ENCODE data around the gene CEMIP2.
"Not testable (repeated sequence)": the region's sequence is repeated elsewhere in the genome, so short reads cannot be mapped to it uniquely, and the experiment has no call there.

The CEMIP2 gene

DNA sequence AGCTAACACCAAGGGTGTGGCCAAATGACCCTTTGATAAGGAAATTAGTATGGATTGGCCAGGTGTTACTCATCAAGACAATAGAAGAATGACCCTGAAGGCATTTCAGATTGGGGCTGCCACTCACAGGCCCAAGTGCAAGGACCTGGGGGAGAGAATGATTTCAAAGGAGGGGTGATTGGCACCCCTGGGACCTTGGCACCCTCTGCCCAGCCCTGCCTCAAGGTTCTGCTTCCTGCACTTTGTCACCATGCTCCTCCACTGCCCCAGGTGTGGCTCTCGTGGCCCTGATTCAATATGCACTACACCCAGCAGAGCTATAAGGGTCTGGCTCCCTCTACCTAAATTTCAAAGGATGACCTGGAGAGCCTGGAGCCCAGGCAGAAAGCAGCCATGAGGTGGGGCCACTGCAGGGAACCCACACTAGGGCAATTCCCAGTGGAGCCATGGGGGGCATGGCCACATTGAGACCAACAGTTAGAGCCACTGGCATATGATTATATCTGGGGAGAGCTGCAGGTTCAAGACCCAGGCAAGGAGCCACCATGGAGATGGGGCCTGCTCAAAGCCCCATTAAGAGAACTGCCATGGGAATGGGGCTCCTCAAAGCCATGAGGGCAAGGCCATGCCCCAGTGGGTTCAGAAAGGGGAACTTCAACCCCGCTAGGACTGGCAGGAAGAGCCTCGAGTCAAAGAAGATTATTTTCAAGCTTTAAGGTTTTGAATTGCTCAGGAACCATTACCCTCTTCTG is 93.0 kb downstream of the CEMIP2 start:
- DNase-seq (ENCODE audit: low spot score) = no peak

DNA sequence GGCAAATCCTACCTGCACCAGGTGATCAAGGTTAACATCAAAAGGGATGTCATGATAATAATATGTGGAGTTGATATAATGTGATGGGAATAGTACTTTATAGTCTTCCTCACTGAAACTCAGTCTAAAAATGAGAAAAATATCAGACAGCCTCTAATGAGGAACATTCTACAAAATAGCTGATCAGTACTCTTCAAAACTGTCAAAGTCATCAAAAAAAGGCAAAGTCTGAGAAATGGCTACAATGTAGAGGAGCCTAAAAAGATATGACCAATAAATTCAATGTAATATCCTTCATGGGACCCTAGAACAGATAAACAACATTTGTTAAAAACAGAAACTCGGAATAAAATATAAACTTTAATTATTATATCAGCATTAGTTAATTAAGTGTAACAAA is 95.7 kb downstream of the CEMIP2 start:
- DNase-seq (ENCODE audit: low spot score) = no peak

DNA sequence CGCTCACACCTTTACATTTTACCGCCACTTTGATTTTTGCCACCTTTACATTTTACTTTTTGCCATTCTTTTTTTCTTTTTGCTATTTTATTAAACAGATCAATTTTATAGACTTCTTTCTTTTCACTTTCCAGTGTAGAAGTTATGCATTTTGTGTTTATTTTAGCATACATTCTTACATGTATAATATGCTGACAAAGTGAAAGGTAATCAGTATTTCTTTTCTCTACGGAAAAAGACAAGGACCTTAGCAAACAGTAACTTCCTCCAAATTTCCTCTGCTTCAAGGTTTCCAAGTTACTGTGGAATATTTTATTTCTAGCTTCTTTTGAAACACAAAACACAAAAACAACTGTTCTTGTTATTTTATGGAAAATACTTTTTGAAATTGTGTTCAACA is 97.0 kb downstream of the CEMIP2 start:
- no peak for DNase-seq (ENCODE audit: low spot score)

DNA sequence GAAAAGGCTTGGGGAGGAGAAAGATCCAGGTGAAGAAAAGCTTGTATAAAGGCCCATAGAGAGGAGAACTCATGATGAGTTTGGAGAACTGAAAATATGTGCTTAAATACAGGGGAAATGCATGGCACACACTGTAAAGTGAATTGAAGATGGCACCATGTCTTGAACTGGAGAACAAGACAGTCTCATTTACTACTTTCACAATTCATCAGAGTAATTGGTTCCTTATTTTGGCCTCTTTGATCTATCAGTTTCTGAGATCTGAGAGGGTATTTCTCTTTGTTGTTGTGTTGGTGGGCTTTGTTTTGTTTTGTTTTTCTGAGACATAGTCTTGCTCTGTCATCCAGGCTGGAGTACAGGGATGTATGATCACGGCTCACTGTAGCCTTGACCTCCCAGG is 98.2 kb downstream of the CEMIP2 start:
- DNase-seq (ENCODE audit: low spot score) = no peak

DNA sequence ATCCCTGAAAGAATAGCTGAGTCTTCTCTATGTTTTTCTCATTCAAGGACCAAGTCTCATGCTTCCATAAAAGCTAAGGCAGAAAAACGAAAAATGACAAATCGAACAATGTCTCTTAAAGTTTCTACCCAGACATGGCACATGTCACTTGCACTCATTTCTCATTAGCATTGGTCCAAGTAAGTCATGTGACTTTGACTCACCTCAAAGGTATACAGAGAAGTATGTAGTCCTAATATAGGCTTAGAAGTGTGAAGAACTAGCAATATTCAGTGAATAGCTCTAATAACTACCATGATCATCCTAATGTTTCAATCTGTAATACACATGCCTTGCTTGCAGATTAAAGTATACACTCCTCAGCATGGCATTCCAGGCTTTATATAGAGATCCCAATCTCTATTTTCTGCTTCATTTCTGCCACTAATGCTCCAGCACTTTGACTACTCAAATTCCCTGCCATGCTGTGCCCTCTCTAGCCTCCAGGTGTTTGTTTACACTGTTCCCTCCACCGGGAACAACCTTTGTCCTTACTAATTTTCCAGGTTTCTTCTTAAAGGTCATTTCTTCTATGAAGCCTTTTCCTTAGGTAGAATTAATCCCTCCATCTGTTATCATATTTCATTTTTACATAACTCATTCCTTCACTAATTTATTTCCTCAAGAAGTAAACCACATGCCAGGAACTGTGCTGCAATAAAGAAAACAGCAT is 98.9 kb downstream of the CEMIP2 start:
- DNase-seq (ENCODE audit: low spot score) = no peak

DNA sequence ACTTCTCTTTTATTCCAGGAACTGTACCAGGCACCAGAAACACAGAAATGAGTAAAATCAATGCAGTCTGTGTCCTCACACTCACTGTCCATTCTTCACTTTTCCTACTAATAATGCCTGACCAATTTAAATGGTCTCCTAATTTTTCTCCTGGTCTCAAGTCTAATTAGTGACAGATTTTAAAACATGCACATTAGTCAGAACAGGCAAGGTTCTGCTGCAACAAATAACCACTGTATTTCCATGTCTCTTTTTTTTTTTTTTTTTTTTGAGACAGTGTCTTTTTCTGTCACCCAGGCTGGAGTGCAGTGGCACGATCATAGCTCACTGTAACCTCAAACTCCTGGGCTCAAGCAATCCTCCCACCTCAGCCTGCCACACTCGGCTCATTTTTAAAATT is 99.6 kb downstream of the CEMIP2 start:
- no peak for DNase-seq (ENCODE audit: low spot score)

DNA sequence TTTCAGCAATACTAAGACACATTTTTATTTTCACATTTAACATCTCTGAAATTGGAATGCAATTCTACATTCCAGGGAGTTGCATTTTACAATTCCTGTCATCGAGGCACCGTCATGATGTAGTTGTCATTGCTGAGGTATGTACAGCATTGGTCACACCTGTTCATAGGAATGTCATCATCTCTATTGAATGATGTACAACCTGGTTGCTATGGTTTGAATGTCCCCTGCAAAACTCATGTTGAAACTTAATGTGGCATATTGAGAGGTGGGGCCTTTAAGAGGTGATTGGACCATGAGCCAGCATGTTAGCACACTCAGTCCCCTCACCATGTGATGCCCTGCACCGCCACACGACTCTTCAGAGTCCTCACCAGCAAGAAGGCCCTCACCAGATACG is 103.1 kb downstream of the CEMIP2 start:
- DNase-seq (ENCODE audit: low spot score) = no peak

DNA sequence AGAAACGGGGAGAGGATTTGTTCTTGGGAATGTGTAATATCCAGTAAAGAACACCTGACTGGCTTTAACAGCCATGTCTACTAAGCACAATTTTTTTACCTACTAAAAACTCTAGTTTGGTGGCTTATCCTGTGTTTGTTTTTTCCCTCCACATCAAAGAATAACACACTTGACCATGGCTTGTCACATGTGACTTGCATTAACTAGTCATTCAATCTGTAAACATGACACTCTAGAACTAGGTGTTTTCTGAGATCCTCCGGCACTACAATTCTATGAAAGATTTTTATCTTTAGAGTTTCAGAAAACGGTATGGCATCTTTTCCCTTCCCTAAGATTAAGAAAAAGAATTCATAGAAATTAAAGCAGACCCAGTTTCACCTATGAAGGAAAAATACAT is 103.7 kb downstream of the CEMIP2 start:
- DNase-seq (ENCODE audit: low spot score) = no peak

DNA sequence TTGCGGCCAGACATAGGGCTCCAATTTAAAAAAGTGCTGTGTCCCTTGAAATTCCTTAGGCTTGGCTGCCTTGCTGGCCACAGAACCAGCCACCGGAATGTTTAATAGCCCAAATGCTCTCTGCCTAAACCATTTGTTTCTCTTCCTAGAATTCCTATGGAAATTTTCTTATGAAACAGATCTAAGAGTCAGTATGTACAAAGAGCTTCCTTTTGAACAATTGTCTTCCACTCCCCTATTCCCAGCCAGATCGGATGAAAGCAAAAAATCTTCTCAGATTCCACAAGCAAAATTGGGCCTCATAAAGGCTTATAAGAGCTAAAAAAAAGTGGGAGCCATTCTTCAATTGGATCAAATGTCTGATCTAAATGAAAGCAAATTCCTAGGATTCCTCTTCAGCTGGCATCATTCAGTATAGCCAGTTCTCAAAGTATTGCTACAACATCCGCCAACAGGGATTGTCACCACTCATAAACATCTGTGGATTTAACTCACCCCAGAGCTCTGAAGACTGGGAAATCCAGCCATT is 104.3 kb downstream of the CEMIP2 start:
- DNase-seq (ENCODE audit: low spot score) = no peak

DNA sequence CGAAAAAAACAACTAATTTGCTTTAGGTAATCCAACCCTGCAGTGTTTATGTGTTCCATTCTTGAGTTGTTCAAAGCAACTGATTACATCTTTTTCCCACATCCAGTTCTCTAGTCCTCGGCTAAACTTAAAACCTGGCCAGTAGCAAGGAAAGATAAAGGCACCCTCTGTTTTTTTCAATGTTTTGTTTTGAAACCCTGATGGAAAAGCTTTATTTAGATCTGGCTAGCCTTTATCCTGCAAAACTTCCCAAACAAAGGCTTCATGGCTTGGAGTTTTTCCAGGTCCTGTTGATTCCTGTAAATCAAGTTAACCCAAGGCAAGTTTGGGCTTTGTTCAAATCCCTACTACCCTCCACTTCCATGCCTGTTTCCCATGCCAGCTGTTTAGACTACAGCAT is 105.1 kb downstream of the CEMIP2 start:
- DNase-seq (ENCODE audit: low spot score) = no peak

DNA sequence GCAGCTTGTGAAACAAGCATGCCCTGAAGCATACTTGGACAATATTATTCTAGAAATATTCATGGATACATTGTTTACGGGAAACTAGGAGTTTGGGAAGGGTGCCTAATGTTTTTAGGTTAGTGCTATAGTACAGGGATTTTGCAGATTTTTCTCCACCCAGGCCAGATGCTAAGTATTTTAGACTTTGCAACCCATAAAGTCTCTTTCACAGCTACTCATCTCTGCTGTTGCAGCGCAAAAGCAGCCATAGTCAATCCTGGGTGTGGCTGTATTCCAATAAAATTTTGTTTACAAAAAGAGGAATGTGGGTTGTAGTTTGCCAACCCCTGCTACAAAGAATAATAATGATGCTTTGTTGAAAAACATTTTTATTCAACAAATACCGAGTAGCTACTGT is 106.2 kb downstream of the CEMIP2 start:
- DNase-seq (ENCODE audit: low spot score) = no peak

DNA sequence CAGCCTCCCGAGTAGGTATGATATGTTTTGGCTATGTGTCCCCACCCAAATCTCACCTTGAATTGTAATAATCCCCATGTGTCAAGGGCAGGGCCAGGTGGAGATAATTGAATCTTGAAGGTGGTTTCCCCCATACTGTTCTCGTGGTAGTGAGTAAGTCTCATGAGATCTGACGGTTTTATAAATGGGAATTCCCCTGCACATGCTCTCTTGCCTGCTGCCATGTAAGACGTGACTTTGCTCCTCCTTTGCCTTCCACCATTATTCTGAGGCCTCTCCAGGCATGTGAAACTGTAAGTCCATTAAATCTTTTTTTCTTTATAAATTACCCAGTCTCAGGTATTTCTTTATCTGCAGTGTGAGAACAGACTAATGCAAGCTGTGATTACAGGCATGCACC is 111.0 kb downstream of the CEMIP2 start:
- not testable (repeated sequence) for DNase-seq (ENCODE audit: low spot score)

DNA sequence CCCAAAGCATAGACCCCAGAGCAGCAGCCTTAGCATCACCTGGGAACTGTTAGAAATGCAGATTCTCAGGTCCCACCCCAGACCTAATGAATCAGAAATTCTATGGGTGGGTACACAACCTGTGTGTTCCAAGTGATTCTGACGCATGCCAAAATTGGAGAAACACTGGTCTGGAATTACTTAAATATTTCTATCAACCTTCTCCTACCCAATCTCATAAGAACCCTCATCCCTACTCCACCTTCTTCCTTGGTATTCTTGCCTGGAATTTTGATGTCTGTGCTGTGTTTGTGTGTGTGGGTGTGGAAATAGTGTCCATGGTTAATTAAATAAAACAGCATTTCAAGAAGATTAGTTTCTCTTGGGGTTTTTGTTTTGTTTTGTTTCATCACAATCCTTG is 111.8 kb downstream of the CEMIP2 start:
- no peak for DNase-seq (ENCODE audit: low spot score)

DNA sequence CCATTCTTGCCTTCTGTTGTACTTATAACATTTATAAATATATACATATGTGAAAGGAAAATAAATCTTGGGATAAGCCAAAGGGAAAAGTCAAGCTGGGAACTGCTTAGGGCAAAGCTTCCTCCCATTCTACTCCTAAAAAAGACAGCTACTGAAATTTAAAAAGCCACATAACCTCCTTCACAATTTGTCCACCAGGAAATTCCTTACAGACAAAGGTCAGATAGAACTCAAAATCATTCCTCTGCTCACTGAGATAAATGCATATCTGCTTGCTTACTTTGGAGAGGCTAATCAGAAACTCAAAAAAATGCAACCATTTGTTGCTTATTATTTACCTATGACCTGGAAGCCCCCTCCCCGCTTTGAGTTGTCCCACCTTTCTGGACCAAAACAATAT is 112.5 kb downstream of the CEMIP2 start:
- no peak for DNase-seq (ENCODE audit: low spot score)

DNA sequence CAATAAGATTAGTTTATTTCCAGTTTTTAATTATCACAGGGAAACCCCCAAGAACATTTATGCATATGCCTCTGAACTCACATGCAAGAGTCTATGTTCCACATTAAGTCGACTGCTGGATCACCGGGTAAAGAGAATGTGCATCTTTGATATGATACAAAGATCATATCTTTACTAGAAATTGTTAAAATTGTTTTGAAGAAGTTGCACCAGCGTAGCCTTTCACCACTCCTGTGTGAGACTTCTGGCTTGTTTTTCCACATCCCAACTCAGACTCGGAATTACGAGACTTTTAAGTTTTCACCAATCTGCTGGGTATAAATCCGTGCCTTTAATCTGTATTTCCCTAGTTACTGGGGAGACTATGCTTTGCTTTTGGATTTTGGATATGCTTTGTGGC is 113.2 kb downstream of the CEMIP2 start:
- DNase-seq (ENCODE audit: low spot score) = no peak

DNA sequence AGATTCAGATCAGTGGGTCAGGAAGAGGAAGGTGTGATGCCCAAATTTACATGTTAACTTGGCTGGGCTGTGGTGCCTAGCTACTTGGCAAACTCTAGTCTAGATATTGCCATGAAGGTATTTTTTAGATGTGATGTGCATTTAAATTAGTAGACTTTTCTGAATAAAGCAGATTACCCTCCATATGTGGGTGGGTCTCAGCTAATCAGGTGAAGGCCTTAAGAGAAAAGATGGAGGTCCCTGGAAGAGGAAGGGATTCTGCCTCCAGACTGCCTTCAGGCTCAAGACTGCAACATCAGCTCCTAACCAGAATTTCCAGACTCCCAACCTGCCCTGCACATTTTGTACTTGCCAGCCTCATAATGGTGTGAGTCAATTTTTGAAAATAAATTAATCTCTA is 115.8 kb downstream of the CEMIP2 start:
- DNase-seq (ENCODE audit: low spot score) = no peak

DNA sequence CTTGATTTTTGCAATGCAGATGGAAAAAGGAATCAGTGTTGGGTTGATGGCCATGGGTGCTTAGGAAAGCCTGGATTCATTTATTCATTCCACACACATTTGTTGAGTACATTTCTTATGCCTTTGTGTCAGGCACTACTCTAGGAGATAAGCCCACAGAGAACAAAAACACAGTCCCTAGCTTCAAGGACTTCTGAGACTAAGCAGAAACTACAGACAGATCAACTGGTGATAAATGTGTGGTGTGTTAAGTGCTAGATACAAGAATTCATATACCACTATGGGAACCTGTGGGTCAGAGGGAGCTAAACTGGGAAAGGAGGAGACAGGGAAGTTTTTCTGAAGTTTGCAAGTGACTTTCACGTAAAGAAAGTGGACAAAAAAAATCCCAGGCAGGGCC is 119.9 kb downstream of the CEMIP2 start:
- no peak for DNase-seq (ENCODE audit: low spot score)

DNA sequence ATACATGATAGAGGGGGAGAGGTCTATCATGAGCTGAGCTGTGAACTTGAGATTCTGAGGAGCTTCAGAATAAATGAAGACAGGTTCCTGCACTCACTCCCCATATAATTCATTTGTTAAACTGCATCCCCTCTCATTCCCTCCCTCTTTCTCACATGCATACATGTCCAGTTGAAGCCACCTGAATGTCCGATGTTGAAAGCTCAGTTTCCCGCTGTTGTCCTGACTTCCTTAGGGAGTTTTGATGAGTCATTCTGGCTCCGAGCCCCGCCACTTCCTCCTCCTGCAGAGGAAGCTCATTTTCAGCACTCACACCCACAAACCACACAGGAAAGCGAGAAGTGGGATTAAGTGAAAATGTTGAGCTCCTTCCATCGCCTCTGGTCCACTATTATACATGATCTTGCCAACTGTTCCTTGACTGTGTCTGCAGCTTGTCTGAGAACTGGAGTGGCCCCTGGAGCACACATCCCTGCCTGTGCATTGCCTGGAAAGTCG is 121.2 kb downstream of the CEMIP2 start:
- no peak for DNase-seq (ENCODE audit: low spot score)

DNA sequence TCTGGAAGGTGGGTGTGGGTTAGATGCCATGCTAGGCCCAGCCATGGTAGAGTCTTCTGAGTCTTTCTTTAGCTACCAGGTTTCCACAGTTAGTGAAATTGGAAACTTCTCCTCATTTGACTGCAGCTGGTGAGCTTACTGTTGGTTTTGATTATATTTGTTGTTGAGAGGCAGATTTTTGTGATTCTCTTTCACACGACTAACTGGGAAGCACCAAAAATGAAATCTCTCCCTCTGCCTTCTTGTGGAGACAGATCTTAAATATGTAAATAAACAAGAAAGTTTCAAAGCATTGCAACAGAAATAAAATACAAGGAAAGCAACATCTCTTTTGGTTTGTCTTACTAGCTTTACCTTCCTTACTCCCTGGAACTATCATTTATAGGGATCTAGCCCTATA is 122.2 kb downstream of the CEMIP2 start:
- no peak for DNase-seq (ENCODE audit: low spot score)

DNA sequence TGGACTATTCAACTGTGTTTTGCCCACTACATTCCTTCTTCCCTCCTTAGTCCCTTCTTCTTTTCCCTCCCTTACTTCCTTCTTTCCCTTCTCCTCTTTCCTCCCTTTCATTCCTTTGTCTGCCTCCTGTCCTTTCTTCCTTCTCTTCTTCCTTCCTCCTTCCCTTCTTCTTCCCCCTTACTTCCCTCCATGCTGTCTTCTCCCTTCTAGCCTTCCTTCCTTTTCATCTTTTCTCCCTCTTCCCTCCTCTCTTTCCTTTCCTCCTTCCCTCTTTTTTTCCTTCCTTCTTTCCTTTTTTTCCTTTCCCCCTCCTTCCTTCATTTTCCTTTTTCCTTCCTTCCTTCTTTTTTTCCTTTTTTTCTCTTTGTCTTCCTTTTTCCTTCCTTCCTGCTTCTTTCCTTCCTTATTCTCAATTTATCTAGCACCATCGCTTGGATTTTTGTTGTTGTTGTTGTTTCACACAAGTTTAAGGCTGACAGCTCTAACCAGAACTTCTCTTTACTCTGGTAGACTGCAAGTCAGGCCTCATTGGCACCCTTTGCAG is 123.4 kb downstream of the CEMIP2 start:
- no peak for DNase-seq (ENCODE audit: low spot score)

DNA sequence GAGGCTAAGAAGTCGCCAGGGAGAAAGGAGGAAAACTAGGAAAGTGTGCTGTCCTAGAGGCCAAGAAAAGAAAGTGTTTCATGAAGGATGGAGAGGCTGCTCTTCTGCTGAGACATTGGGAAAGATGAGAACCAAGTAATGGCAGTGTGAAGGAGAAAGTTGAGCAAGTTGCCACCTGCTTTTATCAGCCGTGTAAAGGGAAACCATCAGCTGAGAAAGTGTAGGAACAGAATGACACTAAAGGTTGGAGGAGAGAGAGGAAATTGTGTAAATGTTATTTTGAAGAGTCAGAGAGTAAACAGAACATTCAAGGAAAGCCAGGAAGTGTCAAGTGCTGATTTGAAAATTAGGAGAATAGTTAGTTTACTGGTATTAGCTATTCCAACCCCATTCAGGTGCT is 125.0 kb downstream of the CEMIP2 start:
- DNase-seq (ENCODE audit: low spot score) = no peak

DNA sequence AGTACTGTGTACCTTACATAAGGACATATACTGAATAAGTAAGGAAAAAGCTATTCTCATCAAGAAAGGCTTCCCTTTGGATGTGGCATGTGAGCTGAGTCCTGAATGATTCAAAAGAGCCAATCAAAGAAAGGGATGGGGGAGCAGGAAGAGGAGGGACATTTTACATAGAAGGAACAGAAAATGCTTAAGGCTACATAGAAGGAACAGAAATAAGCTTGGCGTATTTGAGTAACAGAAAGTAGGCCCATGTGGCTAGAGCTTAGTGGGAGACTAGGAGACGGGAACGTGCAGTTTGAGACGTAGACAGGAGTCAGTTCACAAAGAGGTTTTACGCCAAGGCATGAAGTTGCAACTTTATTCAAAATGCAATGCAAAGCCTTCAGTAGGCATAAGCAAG is 126.3 kb downstream of the CEMIP2 start:
- no peak for DNase-seq (ENCODE audit: low spot score)

DNA sequence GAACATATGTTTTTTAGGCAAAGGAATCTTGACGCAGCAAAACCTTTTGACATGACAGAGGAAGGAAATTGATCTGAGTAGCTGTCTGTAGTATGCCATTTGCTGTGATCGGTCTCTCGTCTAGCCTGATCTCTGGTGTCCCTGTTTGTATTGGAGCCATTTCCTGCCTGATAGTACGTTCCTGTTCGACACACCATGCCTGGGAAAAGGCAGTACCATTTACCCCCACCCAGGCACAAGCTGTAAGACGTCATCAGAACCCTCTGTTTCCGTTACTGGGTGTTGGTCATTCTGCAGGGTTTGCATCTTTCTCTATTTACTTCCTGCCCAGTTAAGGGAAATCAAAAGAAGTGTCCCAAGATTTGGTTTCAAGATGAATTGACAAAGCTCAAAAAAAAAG is 129.7 kb downstream of the CEMIP2 start:
- DNase-seq (ENCODE audit: low spot score) = no peak
